ENCODE results near the gene SCUBE3. TPM values are rescaled to one million over a fixed set of nuclear protein-coding genes. Genes with fewer than 3 reads are reported as not detected.

Gene SCUBE3
- total RNA-seq, 1 experiment from 2014 or later, result 0.05 TPM

- H3K9me3 ChIP-seq (ENCODE audit: control insufficient read depth in 1 of 2, insufficient read depth in 1 of 2, low read depth in 1 of 2, low read length in 2 of 2), result no peaks in the 10 kb centered on the region
- DNase-seq (ENCODE audit: low read depth, low spot score), result no peak
- intact Hi-C loops (cut with micrococcal nuclease), result no loop called here
- CTCF ChIA-PET, result no interaction called here
- H4K20me1 ChIP-seq (ENCODE audit: insufficient read depth), result no peaks in the 10 kb centered on the region
- RAD21 ChIA-PET (ENCODE audit: low non-redundant PET in 1 of 2, low total read pairs in 2 of 2, uncharacterized antibody in 2 of 2, unreplicated experiment in 2 of 2), result no interaction called here
- H3K4me1 ChIP-seq (ENCODE audit: control insufficient read depth in 1 of 2, insufficient read depth in 2 of 2, low read length in 2 of 2), result peaks cover 0 to 6% of the 10 kb centered on the region in 2 experiments; a peak in 2 of 4 replicates
- POLR2A ChIA-PET, result interaction anchor here (1.4 kb wide), 1 partner anchor 8 kb away, joined by 3 read pairs; no protein-coding TSS in a partner anchor
- H3K36me3 ChIP-seq (ENCODE audit: control insufficient read depth in 1 of 2, insufficient read depth in 2 of 2, low read length in 2 of 2), result no peaks in the 10 kb centered on the region
- H3K9me2 ChIP-seq (ENCODE audit: insufficient read depth), result no peaks in the 10 kb centered on the region
- no TSS peak for BruUV-seq (replicated peaks)
- peak; percentile 35; the same call in 1 of the 2 replicates for ATAC-seq
- no peak overlapping the region for H3K27ac ChIP-seq (ENCODE audit: low read depth, low read length)
- no peak overlapping the region for H3K4me3 ChIP-seq (replicated peaks in 1 of 2; ENCODE audit: low read depth in 1 of 2, low read length in 2 of 2)
- H3K27me3 ChIP-seq (ENCODE audit: insufficient read depth, low read length), result no peaks in the 10 kb centered on the region
- no peak overlapping the region for H3K9ac ChIP-seq (ENCODE audit: low read length)
- H2AFZ ChIP-seq (ENCODE audit: low read depth, low read length, poor library complexity, severe bottlenecking), result no peak overlapping the region
- TF ChIP-seq, protein P1, sequence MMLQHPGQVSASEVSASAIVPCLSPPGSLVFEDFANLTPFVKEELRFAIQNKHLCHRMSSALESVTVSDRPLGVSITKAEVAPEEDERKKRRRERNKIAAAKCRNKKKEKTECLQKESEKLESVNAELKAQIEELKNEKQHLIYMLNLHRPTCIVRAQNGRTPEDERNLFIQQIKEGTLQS (IDR thresholded peaks at IDR 0.05), result no peak
- no peak for TF ChIP-seq EGR1 (IDR thresholded peaks at IDR 0.05; ENCODE audit: low read depth)
- no peak for TF ChIP-seq POLR2AphosphoS5 (IDR thresholded peaks at IDR 0.05; ENCODE audit: low read depth, low read length)
- TF ChIP-seq ELF1 (IDR thresholded peaks at IDR 0.05; ENCODE audit: borderline replicate concordance, low read depth), result no peak
- no peak for TF ChIP-seq EZH2 (IDR thresholded peaks at IDR 0.05)
- TF ChIP-seq EZH2phosphoT487 (IDR thresholded peaks at IDR 0.05; ENCODE audit: borderline replicate concordance), result no peak
- TF ChIP-seq SIN3A (IDR thresholded peaks at IDR 0.05; ENCODE audit: low read depth), result no peak
- TF ChIP-seq JUND (IDR thresholded peaks at IDR 0.05), result no peak
- TF ChIP-seq ZNF274 (IDR thresholded peaks at IDR 0.05; ENCODE audit: low read depth, low read length), result no peak
- no peak for TF ChIP-seq TCF7L2 (IDR thresholded peaks at IDR 0.05; ENCODE audit: borderline replicate concordance, extremely low read depth, insufficient read depth, insufficient read length)
- no peak; the same call in 1 of the 2 replicates for TF ChIP-seq ZFX (IDR thresholded peaks at IDR 0.05)
- no peak overlapping the region for H3K4me2 ChIP-seq (ENCODE audit: low read length)
- no peaks in the 10 kb centered on the region for H3K79me2 ChIP-seq (ENCODE audit: insufficient read depth, low read length)
Observed at GRCh38 chr6:35173427-35174087, 40.2 kb upstream of the SCUBE3 start.

GRCh38 chr6:35174088-35174434, 39.7 kb upstream of the SCUBE3 start:
- ATAC-seq, result no peak
- Histone ChIP-seq H3K9me3 (ENCODE audit: control insufficient read depth in 1 of 2, insufficient read depth in 1 of 2, low read depth in 1 of 2, low read length in 2 of 2) (no peaks in the 10 kb centered on the region), H3K4me3 (replicated peaks in 1 of 2; ENCODE audit: low read depth in 1 of 2, low read length in 2 of 2) (no peak overlapping the region), H3K9ac (ENCODE audit: low read length) (no peak overlapping the region), H3K9me2 (ENCODE audit: insufficient read depth) (no peaks in the 10 kb centered on the region), H3K36me3 (ENCODE audit: control insufficient read depth in 1 of 2, insufficient read depth in 2 of 2, low read length in 2 of 2) (no peaks in the 10 kb centered on the region), H3K27me3 (ENCODE audit: insufficient read depth, low read length) (no peaks in the 10 kb centered on the region), H3K4me2 (ENCODE audit: low read length) (no peak overlapping the region), H4K20me1 (ENCODE audit: insufficient read depth) (no peaks in the 10 kb centered on the region), H2AFZ (ENCODE audit: low read depth, low read length, poor library complexity, severe bottlenecking) (no peak overlapping the region), H3K4me1 (ENCODE audit: control insufficient read depth in 1 of 2, insufficient read depth in 2 of 2, low read length in 2 of 2) (peaks cover 0 to 6% of the 10 kb centered on the region in 2 experiments; a peak in 2 of 4 replicates), H3K27ac (ENCODE audit: low read depth, low read length) (no peak overlapping the region), H3K79me2 (ENCODE audit: insufficient read depth, low read length) (no peaks in the 10 kb centered on the region)
- no peak for DNase-seq (ENCODE audit: low read depth, low spot score)
- CTCF ChIA-PET, result no interaction called here
- POLR2A ChIA-PET, result no interaction called here
- RAD21 ChIA-PET (ENCODE audit: low non-redundant PET in 1 of 2, low total read pairs in 2 of 2, uncharacterized antibody in 2 of 2, unreplicated experiment in 2 of 2), result no interaction called here
- intact Hi-C loops (cut with micrococcal nuclease), result no loop called here
- BruUV-seq (replicated peaks), result no TSS peak
- TF ChIP-seq ELF1 (IDR thresholded peaks at IDR 0.05; ENCODE audit: borderline replicate concordance, low read depth), result no peak
- TF ChIP-seq SRF (IDR thresholded peaks at IDR 0.05; ENCODE audit: low read depth), result no peak
- TF ChIP-seq EZH2phosphoT487 (IDR thresholded peaks at IDR 0.05; ENCODE audit: borderline replicate concordance), result no peak
- TF ChIP-seq, protein P2, sequence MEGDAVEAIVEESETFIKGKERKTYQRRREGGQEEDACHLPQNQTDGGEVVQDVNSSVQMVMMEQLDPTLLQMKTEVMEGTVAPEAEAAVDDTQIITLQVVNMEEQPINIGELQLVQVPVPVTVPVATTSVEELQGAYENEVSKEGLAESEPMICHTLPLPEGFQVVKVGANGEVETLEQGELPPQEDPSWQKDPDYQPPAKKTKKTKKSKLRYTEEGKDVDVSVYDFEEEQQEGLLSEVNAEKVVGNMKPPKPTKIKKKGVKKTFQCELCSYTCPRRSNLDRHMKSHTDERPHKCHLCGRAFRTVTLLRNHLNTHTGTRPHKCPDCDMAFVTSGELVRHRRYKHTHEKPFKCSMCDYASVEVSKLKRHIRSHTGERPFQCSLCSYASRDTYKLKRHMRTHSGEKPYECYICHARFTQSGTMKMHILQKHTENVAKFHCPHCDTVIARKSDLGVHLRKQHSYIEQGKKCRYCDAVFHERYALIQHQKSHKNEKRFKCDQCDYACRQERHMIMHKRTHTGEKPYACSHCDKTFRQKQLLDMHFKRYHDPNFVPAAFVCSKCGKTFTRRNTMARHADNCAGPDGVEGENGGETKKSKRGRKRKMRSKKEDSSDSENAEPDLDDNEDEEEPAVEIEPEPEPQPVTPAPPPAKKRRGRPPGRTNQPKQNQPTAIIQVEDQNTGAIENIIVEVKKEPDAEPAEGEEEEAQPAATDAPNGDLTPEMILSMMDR (IDR thresholded peaks at IDR 0.05 in 2 of 3, conservative IDR thresholded peaks at IDR 0.05 in 1 of 3; ENCODE audit: borderline replicate concordance in 1 of 3, insufficient read depth in 1 of 3, low read depth in 2 of 3, low read length in 2 of 3), result no peak
- no peak for TF ChIP-seq POLR2A (IDR thresholded peaks at IDR 0.05; ENCODE audit: borderline replicate concordance, extremely low read depth, insufficient read depth, insufficient read length)
- no peak for TF ChIP-seq SIN3A (IDR thresholded peaks at IDR 0.05; ENCODE audit: low read depth)
- no peak for TF ChIP-seq POLR2AphosphoS5 (IDR thresholded peaks at IDR 0.05; ENCODE audit: low read depth, low read length)
- TF ChIP-seq, protein P3, sequence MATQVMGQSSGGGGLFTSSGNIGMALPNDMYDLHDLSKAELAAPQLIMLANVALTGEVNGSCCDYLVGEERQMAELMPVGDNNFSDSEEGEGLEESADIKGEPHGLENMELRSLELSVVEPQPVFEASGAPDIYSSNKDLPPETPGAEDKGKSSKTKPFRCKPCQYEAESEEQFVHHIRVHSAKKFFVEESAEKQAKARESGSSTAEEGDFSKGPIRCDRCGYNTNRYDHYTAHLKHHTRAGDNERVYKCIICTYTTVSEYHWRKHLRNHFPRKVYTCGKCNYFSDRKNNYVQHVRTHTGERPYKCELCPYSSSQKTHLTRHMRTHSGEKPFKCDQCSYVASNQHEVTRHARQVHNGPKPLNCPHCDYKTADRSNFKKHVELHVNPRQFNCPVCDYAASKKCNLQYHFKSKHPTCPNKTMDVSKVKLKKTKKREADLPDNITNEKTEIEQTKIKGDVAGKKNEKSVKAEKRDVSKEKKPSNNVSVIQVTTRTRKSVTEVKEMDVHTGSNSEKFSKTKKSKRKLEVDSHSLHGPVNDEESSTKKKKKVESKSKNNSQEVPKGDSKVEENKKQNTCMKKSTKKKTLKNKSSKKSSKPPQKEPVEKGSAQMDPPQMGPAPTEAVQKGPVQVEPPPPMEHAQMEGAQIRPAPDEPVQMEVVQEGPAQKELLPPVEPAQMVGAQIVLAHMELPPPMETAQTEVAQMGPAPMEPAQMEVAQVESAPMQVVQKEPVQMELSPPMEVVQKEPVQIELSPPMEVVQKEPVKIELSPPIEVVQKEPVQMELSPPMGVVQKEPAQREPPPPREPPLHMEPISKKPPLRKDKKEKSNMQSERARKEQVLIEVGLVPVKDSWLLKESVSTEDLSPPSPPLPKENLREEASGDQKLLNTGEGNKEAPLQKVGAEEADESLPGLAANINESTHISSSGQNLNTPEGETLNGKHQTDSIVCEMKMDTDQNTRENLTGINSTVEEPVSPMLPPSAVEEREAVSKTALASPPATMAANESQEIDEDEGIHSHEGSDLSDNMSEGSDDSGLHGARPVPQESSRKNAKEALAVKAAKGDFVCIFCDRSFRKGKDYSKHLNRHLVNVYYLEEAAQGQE (IDR thresholded peaks at IDR 0.05; ENCODE audit: low read depth), result no peak
- no peak for TF ChIP-seq ZNF274 (IDR thresholded peaks at IDR 0.05; ENCODE audit: low read depth, low read length)

All from HCT116 (cell line).